Measurements from ENCODE around the gene KCNB1.

- no peak for TF ChIP-seq CTCF (conservative IDR thresholded peaks at IDR 0.05; ENCODE audit: low read depth, low read length)
- TF ChIP-seq MAZ (IDR thresholded peaks at IDR 0.05; ENCODE audit: borderline replicate concordance, low read depth, low read length), result no peak
- TF ChIP-seq ELK1 (IDR thresholded peaks at IDR 0.05; ENCODE audit: borderline replicate concordance, low read depth, low read length), result no peak
- TF ChIP-seq POLR2A (IDR thresholded peaks at IDR 0.05; ENCODE audit: low read depth, low read length), result no peak
- TF ChIP-seq USF2 (IDR thresholded peaks at IDR 0.05; ENCODE audit: low read depth, low read length), result no peak
- no peak for TF ChIP-seq NFE2L2 (IDR thresholded peaks at IDR 0.05; ENCODE audit: low read depth, low read length)
- TF ChIP-seq BHLHE40 (IDR thresholded peaks at IDR 0.05; ENCODE audit: low read depth, low read length), result no peak
- TF ChIP-seq CEBPB (IDR thresholded peaks at IDR 0.05; ENCODE audit: low read depth, low read length), result no peak
- TF ChIP-seq MXI1 (IDR thresholded peaks at IDR 0.05; ENCODE audit: borderline replicate concordance, low read depth, low read length), result no peak
Observed at GRCh38 chr20:49480236-49480635, 2.2 kb downstream of the KCNB1 start.

Measured in IMR-90 (cell line).